RWPE2 (cell line): Measurements from ENCODE around the gene PHOSPHO2.

Experiments used
- ATAC-seq: fragments of 200-7000 bp; cut with Tn5 transposase; 3 replicates; pipeline ENCODE4 v1.9.1; 2021; ENCODE audit warnings: low read depth
- DNase-seq: peaks from one replicate; pipeline ENCODE4 v3.0.0-alpha.2; 2020; ENCODE audit warnings: low spot score
- H3K27ac ChIP-seq: fragments of 450-650 bp; 2 replicates; pipeline ENCODE4 v1.5.1; 2017; ENCODE audit warnings: mild to moderate bottlenecking; ENCODE audit not compliant: poor library complexity, severe bottlenecking
- H3K27me3 ChIP-seq: fragments of 250-450 bp; sonication (Bioruptor Pico); 2 replicates; pipeline ENCODE4 v1.5.1; 2021; ENCODE audit warnings: mild to moderate bottlenecking, moderate library complexity; ENCODE audit not compliant: insufficient read depth, poor library complexity, severe bottlenecking
- H3K36me3 ChIP-seq: fragments of 250-450 bp; sonication (Bioruptor Pico); 2 replicates; pipeline ENCODE4 v1.5.1; 2020; ENCODE audit warnings: low read depth, mild to moderate bottlenecking, moderate library complexity
- H3K4me1 ChIP-seq: fragments of 250-450 bp; sonication (Bioruptor Pico); 2 replicates; pipeline ENCODE4 v1.5.1; 2021; ENCODE audit warnings: mild to moderate bottlenecking, moderate library complexity; ENCODE audit not compliant: insufficient read depth, poor library complexity, severe bottlenecking
- H3K4me3 ChIP-seq: fragments of 250-450 bp; sonication (Bioruptor Pico); 2 replicates; pipeline ENCODE4 v1.5.1; 2021; ENCODE audit warnings: mild to moderate bottlenecking, moderate library complexity; ENCODE audit not compliant: severe bottlenecking
- H3K9me3 ChIP-seq: fragments of 250-450 bp; sonication (Bioruptor Pico); 2 replicates; pipeline ENCODE4 v1.5.1; 2021; ENCODE audit warnings: mild to moderate bottlenecking, moderate library complexity; ENCODE audit not compliant: severe bottlenecking
- TF ChIP-seq, protein P1 (sequence below): fragments of 450-650 bp; IDR thresholded peaks from one replicate; pipeline ENCODE4 v1.5.1; 2017; ENCODE audit warnings: mild to moderate bottlenecking, moderate library complexity; ENCODE audit not compliant: poor library complexity, severe bottlenecking

The PHOSPHO2 gene

DNA sequence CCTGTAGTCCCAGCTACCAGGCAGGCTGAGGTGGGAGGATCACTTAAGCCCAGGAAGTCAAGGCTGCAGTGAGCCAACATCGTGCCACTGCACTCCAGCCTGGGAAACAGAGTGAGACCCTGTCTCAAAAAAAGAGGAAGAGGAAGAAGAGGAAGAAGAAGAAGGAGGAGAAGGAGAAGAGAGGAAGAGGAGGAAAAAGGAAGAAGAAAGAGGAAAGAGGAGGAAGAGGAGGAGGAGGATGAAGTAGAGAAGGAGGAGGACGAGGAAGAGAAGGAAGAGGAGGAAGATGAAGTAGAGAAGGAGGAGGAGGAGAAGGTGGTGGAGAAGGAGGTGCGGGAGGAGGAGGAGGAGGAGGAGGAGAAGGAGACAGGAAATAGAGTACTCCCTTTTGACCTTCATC is 38.1 kb upstream of the PHOSPHO2 start:
- TF ChIP-seq, protein P1, sequence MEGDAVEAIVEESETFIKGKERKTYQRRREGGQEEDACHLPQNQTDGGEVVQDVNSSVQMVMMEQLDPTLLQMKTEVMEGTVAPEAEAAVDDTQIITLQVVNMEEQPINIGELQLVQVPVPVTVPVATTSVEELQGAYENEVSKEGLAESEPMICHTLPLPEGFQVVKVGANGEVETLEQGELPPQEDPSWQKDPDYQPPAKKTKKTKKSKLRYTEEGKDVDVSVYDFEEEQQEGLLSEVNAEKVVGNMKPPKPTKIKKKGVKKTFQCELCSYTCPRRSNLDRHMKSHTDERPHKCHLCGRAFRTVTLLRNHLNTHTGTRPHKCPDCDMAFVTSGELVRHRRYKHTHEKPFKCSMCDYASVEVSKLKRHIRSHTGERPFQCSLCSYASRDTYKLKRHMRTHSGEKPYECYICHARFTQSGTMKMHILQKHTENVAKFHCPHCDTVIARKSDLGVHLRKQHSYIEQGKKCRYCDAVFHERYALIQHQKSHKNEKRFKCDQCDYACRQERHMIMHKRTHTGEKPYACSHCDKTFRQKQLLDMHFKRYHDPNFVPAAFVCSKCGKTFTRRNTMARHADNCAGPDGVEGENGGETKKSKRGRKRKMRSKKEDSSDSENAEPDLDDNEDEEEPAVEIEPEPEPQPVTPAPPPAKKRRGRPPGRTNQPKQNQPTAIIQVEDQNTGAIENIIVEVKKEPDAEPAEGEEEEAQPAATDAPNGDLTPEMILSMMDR = no peak
- no peak overlapping the region for H3K27ac ChIP-seq
- no peaks in the 10 kb centered on the region for H3K36me3 ChIP-seq
- H3K27me3 ChIP-seq = peaks cover 3% of the 10 kb centered on the region
- H3K4me3 ChIP-seq = no peak overlapping the region
- no peak for DNase-seq
- ATAC-seq = no peak
- no peaks in the 10 kb centered on the region for H3K4me1 ChIP-seq
- H3K9me3 ChIP-seq = no peaks in the 10 kb centered on the region

DNA sequence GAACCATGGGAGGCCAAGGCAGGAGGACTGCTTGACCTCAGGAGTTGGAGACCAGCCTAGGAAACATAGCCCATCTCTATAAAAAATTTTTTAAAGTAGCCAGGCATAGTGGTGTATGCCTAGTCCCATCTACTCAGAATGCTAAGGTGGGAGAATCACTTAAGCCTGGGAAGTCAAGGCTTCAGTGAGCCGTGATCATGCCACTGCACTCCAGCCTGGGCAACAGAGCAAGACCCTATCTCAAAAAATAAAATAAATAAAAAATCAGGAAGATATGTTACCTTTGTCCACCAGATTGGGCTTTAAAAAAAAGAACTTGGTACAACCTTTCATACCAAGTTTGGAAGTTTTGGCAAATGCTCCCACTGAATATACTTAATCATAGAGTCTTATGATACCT is 35.4 kb upstream of the PHOSPHO2 start:
- DNase-seq (no peak), ATAC-seq (no peak)
- Histone ChIP-seq H3K4me3 (no peak overlapping the region), H3K27ac (no peak overlapping the region), H3K36me3 (no peaks in the 10 kb centered on the region), H3K27me3 (peaks cover 3% of the 10 kb centered on the region), H3K4me1 (no peaks in the 10 kb centered on the region), H3K9me3 (no peaks in the 10 kb centered on the region)
- TF ChIP-seq, protein P1 = no peak

DNA sequence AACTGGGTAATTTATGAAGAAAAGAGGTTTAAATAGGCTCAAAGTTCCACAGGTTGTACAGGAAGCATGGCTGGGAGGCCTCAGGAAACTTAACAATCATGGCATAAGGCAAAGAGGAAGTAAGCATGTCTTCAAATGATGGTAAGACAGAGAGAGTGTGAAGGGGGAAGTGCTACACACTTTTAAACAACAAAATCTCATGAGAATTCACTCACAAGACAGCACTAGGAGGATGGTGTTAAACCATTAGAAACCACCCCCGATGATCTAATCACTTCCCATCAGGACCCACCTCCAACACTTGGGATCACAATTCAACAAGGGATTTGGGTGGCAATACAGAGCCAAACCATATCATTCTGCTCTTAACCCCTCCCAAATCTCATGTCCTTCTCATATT is 34.9 kb upstream of the PHOSPHO2 start:
- no peak for DNase-seq
- ATAC-seq = no peak
- TF ChIP-seq, protein P1 = no peak
- Histone ChIP-seq H3K27ac (no peak overlapping the region), H3K4me3 (no peak overlapping the region), H3K9me3 (no peaks in the 10 kb centered on the region), H3K4me1 (no peaks in the 10 kb centered on the region), H3K36me3 (no peaks in the 10 kb centered on the region), H3K27me3 (no peaks in the 10 kb centered on the region)

DNA sequence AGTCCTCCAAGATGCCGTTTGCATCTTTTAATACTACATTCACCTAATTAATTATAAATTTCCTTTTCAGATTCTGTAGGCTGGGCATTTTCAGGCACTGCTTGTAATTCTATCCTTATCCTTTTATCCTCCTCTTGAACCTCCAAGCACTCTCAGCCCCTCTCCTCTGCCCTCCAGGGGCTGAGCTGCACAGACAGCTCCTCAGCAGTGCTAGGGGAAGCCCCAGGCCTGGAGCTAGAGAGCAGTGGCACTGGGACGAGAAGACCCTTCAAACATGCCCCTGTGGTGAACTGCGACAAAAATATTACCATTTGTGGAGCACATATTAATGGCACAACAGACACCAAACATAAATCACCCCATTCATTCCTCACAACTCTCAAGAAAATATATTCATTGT is 33.0 kb upstream of the PHOSPHO2 start:
- Histone ChIP-seq H3K36me3 (no peaks in the 10 kb centered on the region), H3K4me1 (no peaks in the 10 kb centered on the region), H3K27me3 (no peaks in the 10 kb centered on the region), H3K27ac (no peak overlapping the region), H3K9me3 (no peaks in the 10 kb centered on the region), H3K4me3 (no peak overlapping the region)
- no peak for ATAC-seq
- DNase-seq = no peak
- TF ChIP-seq, protein P1 = no peak

DNA sequence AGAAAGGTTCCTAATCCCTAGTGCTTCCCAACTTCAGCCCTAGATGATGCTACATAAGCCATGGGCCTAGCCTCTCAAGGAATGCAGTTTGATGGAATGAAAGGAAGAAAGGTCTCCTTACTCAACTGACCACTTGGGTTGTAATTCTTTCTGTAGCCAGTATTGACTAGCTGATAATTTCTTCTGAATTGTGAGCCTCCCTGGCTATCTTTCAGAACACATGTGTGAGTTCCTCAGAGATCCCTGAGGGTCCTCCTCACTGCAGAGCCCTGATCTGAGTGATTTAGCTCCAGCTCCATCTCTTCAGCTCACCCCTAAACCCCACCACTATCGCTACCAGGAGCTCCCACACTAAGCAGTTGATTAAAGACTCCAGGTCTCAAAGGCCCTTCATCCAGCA is 31.5 kb upstream of the PHOSPHO2 start:
- TF ChIP-seq, protein P1 = no peak
- no peaks in the 10 kb centered on the region for H3K9me3 ChIP-seq

More for the DNA sequence above, 31.5 kb upstream of the PHOSPHO2 start:
- ATAC-seq (no peak), DNase-seq (no peak)
- H3K27ac ChIP-seq = no peak overlapping the region
- no peaks in the 10 kb centered on the region for H3K36me3 ChIP-seq
- H3K27me3 ChIP-seq = no peaks in the 10 kb centered on the region
- no peak overlapping the region for H3K4me3 ChIP-seq
- no peaks in the 10 kb centered on the region for H3K4me1 ChIP-seq
